ENCODE measurements around the gene PVALB. TPM values are rescaled to one million over a fixed set of nuclear protein-coding genes. Genes with fewer than 3 reads are reported as not detected.
"Not testable (repeated sequence)": the region's sequence is repeated elsewhere in the genome, so short reads cannot be mapped to it uniquely, and the experiment has no call there.

The PVALB gene
- total RNA-seq, 1 donor from 2014 or later, result not detected

GRCh38 chr22:36761553-36762240 lies 55.1 kb downstream of the PVALB start:
- FAIRE-seq (no peak), DNase-seq (ENCODE audit: low spot score in 2 of 2) (no peak)

GRCh38 chr22:36760786-36761185 lies 56.0 kb downstream of the PVALB start:
- DNase-seq (ENCODE audit: low spot score in 2 of 2), result no peak
- no peak for FAIRE-seq

DNA sequence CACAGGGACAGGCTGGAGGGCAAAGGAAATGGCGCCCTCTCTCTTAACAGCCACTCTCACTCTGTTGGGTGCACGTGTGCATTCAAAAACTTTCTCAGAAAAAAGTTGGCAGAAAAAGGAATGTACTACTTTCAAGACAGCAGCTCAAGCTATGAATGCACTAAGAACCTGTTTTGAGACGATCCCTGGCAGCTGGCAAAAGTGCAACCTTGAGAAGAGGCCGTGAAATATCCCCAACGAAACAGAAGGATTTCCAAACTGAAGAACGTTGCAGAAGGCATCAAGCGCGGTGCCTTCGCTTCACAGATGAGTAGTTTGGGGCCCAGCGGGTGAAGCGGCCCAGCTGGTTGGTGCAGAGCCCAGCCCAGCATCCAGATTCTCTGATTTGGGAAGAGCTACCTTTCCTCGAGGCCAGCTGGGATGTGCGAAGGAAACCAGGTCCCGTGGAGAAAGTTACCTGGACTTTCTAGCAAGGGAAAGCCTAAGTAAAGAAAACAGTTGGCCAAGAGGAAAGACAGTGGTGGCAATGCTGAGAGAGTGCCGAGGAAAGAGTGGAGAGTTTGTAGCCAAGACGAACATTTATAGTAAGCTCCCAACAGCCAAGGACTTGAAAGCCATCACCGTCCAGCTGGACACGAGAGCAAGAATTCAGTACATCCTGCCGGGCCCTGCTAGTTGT lies 57.2 kb downstream of the PVALB start:
- DNase-seq (ENCODE audit: low spot score in 2 of 2) (no peak), FAIRE-seq (no peak)

DNA sequence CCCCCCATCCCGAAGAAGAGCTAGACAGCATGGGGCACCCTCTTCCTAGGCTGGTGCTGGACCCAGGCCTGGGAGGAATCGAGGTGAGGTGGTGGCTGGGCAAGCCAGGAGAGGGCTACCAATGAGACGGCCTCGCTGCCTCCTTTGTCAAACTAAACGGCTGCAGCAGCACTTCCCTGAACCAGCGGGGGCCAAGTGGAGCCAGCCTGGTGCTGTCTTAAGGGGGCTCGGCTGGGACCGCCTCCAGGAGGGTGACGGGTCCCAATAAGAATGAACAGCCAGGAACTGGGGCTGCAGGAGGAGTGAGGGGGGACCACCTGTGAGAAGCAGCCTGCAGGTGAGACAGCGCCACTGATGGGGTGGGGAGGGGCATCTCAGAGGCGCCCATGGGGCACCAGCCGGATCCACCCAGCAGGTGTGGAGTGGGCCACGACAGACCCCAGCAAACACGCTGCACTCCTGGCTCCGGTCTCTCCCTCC lies 58.0 kb downstream of the PVALB start:
- FAIRE-seq (no peak), DNase-seq (ENCODE audit: low spot score in 2 of 2) (no peak)

DNA sequence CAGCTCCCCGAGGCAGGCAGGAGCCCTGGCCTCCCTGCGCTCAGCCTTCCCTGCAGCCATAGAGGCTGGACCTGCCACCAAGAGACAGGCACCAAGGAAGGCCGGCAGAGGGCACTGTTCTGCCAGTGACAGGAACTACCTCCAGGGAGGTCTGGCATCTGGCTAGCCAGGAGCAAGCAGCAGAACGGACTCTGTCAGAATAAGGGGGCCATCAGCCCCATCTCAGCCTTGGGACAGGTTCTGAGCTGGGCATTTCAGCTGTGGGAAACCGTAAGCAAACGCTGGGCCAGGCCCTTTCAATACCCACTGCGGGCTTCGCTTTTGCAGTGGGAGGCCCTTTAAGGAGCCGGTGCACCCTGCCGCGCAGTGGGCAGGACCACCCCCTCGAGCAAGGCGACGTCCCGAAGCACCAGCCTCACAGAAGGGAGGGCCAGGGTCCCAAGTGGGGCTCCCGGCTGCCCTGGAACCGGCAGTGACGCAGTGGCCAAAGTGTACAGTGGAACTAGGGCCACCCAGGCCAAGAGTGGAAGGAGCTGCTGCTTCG lies 59.1 kb downstream of the PVALB start:
- FAIRE-seq (no peak), DNase-seq (ENCODE audit: low spot score in 2 of 2) (peak in 1 of 2 donors; percentile 72)

DNA sequence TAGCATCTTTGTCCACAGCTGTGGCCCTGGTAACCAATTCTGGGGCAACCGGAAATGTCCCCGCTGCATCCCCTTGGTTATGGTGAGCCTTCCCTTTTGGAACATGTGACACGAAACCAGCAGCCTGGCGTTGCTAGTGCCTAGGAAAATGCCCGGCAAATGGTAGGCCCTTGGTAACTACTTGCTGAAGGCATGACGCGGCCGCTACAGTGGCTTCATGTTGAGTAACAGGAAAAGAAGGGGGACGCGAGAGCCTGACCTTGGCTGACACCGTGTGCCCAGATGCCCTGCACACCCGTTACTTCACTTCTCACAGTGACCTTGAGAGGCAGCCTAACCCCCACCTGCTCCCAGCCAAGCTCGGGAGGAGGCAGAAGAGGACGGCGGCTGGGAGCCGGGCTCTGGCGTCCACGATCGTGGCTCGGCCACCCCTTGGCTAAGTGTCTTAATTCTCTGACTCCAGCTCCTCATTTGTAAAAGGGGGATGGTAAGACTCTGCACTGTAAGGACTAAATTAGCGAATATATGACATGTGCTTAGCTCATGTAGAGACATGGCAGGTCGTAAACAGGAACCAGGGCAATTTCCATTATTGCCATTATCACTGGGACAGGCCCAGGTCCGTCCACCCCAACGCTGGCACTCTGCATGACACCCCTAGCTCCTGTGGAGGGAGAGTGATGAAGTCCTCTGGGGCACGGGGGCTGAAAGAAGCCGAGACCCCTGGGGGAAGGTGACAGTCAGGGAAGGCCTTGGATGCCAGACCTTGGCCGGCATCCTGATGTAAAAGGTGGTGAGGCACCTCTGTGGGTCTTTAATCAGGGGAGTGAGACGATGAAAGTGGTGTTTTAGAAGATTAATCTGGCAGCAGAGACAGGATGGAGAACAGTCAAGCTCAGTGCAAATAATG lies 59.8 kb downstream of the PVALB start:
- no peak for FAIRE-seq
- no peak for DNase-seq (ENCODE audit: low spot score in 2 of 2)

- no peak for FAIRE-seq
Observed at GRCh38 chr22:36756031-36756430, 60.8 kb downstream of the PVALB start.

GRCh38 chr22:36755316-36755715 lies 61.5 kb downstream of the PVALB start:
- no peak for FAIRE-seq
- DNase-seq (ENCODE audit: low spot score in 2 of 2), result no peak

More at GRCh38 chr22:36756031-36756430, 60.8 kb downstream of the PVALB start:
- no peak for DNase-seq (ENCODE audit: low spot score in 2 of 2)

DNA sequence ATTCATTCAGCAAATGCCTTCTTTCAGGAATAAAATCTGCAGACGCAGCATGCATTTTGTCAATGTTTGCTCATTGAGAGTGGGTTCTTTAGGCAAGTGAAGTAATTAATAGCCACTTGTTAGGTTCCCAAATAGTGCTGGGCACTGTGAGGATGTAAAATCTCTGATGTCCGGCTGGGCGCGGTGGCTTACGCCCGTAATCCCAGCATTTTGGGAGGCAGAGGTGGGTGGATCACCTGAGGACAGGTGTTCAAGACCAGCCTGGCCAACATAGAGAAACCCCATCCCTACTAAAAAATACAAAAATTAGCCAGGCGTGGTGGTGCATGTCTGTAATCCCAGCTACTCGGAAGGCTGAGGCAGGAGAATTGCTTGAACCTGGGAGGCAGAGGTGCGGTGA lies 62.0 kb downstream of the PVALB start:
- FAIRE-seq; DNase-seq (ENCODE audit: low spot score in 2 of 2): not testable (repeated sequence)

DNA sequence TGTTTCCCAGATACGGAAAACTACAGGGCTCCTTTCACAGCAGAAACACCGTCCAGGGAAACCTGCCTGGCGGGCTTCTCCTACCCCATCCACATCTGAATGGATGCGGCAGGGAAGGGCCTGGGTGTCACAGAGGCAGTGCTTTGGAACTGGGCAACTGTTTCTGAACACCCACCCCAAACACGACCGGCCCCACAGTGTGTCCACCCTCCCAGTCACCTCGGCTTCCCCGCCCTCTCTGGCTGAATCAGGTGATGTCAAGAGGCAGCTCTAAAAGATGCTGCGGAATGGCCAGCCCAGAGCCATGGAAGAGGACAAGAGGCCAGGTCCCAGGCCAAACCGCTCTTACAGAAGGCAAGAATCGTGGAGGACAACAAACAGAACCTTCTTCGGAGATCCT lies 62.9 kb downstream of the PVALB start:
- no peak for FAIRE-seq
- no peak for DNase-seq (ENCODE audit: low spot score in 2 of 2)

- FAIRE-seq (no peak), DNase-seq (ENCODE audit: low spot score in 2 of 2) (no peak)
Observed at GRCh38 chr22:36753120-36753802, 63.6 kb downstream of the PVALB start.

Other genes starting within 250 kb of the PVALB start
- 2.4 TPM for gene CACNG2, start 113.3 kb downstream of the PVALB start, total RNA-seq
- 17.5 TPM for gene IFT27, start 40.9 kb downstream of the PVALB start, total RNA-seq
- 2.0 TPM for gene NCF4, start 44.0 kb upstream of the PVALB start, total RNA-seq
- 0.41 TPM for gene CSF2RB, start 96.6 kb upstream of the PVALB start, total RNA-seq
- 4.9 TPM for gene TST, start 202.4 kb upstream of the PVALB start, total RNA-seq
- gene MPST, start 202.7 kb upstream of the PVALB start, total RNA-seq, result 22.0 TPM
- 35.1 TPM for gene KCTD17, start 234.7 kb upstream of the PVALB start, total RNA-seq